DND-41 (cell line): ENCODE results near the gene ERI2.
"Not testable (repeated sequence)": the region's sequence is repeated elsewhere in the genome, so short reads cannot be mapped to it uniquely, and the experiment has no call there.

Experiments
- EZH2 ChIP-seq: IDR thresholded peaks from 3 replicates; pipeline ENCODE4 v1.6.1; 2012; ENCODE audit warnings: borderline replicate concordance, low read depth, mild to moderate bottlenecking, moderate library complexity, low read length, inconsistent platforms; ENCODE audit not compliant: severe bottlenecking
- TF ChIP-seq, protein P1 (sequence below): IDR thresholded peaks from 2 replicates; pipeline ENCODE4 v1.5.1; 2012; ENCODE audit warnings: borderline replicate concordance, low read length, moderate library complexity, mild to moderate bottlenecking; ENCODE audit not compliant: poor library complexity, severe bottlenecking; ENCODE audit errors: extremely low read depth

DNA sequence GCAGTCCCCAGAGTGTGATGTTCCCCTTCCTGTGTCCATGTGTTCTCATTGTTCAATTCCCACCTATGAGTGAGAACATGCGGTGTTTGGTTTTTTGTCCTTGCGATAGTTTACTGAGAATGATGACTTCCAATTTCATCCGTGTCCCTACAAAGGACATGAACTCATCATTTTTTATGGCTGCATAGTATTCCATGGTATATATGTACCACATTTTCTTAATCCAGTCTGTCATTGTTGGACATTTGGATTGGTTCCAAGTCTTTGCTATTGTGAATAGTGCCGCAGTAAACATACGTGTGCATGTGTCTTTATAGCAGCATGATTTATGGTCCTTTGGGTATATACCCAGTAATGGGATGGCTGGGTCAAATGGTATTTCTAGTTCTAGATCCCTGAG, 50.5 kb downstream of the ERI2 start:
- TF ChIP-seq, protein P1, sequence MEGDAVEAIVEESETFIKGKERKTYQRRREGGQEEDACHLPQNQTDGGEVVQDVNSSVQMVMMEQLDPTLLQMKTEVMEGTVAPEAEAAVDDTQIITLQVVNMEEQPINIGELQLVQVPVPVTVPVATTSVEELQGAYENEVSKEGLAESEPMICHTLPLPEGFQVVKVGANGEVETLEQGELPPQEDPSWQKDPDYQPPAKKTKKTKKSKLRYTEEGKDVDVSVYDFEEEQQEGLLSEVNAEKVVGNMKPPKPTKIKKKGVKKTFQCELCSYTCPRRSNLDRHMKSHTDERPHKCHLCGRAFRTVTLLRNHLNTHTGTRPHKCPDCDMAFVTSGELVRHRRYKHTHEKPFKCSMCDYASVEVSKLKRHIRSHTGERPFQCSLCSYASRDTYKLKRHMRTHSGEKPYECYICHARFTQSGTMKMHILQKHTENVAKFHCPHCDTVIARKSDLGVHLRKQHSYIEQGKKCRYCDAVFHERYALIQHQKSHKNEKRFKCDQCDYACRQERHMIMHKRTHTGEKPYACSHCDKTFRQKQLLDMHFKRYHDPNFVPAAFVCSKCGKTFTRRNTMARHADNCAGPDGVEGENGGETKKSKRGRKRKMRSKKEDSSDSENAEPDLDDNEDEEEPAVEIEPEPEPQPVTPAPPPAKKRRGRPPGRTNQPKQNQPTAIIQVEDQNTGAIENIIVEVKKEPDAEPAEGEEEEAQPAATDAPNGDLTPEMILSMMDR: not testable (repeated sequence)
- TF ChIP-seq EZH2: not testable (repeated sequence)
